ENCODE measurements around the gene QPCTL.
A peak's percentile ranks its signal among the peaks of the same experiment; 100 is the strongest.
"Not testable (repeated sequence)": the region's sequence is repeated elsewhere in the genome, so short reads cannot be mapped to it uniquely, and the experiment has no call there.

QPCTL gene

DNA sequence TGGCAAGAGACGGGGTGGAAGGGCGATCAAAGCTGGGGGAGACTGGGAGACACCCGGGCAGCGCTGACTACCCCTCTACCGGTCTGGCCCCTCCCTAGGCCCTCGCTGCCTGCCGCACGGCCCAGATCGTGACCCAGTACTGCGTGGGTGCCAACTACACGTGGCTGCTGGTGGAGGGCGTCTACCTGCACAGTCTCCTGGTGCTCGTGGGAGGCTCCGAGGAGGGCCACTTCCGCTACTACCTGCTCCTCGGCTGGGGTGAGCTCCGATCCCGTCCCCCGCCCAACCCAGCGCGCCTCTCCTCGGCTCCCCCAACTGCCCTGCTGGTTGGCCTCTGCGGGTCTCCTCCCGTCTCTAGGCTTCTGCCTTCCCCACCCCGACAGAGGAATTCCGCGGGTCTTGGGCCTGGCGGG lies 15.6 kb upstream of the QPCTL start:
- DNase-seq (ENCODE audit: low read depth in 3 of 3) = peak in 1 of 3 experiments; percentile 45

DNA sequence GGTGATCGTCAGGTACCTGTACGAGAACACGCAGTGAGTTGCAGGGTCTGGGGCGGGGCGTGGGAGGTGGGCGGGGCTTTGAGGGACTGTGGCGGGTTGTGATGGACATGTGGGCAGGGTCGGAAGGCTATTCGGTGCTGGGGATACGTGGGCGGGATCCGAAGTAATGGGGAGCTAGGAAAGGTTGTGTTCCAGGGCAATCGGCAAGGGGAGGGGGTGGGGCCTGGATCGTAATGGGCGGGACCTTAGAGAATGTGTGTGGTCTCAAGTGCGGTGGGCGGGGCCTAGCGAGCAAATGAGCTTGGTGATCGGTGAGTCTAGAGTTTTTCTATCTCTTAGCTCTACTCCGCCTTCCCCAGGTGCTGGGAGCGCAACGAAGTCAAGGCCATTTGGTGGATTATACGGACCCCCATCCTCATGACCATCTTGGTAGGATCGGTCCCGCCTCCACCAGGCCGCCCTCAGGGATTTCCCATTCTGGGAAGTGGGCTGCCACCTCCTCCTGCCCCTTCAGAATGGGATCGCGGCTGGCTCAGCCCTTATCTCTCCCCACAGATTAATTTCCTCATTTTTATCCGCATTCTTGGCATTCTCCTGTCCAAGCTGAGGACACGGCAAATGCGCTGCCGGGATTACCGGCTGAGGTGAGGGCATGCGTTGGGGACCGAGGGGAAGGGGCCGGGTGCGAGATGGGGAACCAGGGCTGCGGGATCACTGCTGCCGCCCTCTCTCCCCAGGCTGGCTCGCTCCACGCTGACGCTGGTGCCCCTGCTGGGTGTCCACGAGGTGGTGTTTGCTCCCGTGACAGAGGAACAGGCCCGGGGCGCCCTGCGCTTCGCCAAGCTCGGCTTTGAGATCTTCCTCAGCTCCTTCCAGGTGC lies 14.9 kb upstream of the QPCTL start:
- peak; percentile 60 to 91 (median 68) for DNase-seq (ENCODE audit: low read depth in 3 of 3)

DNA sequence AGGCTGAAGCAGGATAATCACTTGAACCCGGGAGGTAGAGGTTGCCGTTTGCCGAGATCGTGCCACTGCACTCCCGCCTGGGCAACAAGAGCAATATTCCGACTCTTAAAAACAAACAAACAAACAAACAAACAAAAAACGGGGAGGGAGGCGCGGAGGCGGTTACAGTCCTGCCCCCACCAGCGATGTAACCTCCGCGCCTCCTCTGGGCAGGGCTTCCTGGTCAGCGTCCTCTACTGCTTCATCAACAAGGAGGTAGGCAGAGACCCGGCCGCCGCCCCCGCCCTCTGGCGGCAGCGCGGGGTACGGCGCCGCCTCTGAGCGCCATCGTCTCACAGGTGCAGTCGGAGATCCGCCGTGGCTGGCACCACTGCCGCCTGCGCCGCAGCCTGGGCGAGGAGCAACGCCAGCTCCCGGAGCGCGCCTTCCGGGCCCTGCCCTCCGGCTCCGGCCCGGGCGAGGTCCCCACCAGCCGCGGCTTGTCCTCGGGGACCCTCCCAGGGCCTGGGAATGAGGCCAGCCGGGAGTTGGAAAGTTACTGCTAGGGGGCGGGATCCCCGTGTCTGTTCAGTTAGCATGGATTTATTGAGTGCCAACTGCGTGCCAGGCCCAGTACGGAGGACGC lies 11.0 kb upstream of the QPCTL start:
- peak; percentile 63 to 83 (median 73) for DNase-seq (ENCODE audit: low read depth in 3 of 3)

DNA sequence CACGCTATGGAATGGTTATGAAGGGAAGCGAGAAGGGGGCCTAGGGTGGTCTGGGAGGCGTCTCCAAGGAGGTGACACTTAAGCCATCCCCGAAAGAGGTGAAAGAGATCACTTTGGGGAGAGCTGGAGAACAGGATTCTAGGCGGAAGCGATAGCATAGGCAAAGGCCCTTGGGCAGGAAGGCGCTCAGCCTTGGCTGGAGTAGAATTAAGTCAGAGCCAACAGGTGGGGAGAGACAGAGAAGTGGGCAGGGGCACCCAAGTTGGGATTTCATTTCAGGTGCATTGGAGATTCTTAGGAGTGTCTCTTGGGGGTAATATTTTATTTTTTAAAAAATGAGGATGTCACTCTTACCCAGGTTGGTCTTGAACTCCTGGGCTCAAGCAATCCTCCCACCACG lies 10.3 kb upstream of the QPCTL start:
- DNase-seq (ENCODE audit: low read depth in 3 of 3) = no peak

DNA sequence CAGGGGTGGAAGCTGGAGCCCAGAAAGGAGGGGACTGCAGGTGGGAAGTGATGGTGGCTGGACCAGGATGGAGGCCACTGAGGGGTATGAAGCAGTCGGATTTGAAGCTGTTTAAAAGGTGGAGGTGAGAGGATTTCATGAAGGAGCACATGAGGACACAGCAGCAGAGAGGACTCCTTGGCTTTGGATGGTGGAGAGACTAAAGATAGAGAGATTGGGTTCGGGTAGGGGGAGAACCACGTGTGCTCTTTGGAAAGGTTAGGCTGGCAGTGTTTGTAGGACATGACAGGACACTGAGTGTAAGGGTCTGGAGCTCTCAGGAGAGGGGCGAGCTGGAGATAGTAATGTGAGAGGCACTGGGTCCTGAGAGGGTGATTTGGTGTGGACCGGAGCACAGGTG lies 9.6 kb upstream of the QPCTL start:
- no peak for DNase-seq (ENCODE audit: low read depth in 3 of 3)

DNA sequence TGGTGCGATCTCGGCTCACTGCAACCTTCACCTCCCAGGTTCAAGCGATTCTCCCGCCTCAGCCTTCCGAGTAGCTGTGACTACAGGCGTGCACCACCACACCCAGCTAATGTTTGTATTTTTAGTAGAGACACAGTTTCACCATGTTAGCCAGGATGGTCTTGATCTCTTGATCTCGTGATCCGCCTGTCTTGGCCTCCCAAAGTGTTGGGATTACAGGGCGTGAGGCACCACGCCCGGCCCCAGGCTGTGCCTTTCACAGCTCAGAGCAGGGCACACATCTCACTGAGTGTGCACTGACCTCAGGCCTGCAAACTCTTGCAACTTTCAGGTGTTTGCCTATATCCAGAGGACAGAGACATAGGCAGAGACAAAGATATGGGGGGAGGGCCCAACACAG lies 7.4 kb upstream of the QPCTL start:
- not testable (repeated sequence) for DNase-seq (ENCODE audit: low read depth in 3 of 3)

DNA sequence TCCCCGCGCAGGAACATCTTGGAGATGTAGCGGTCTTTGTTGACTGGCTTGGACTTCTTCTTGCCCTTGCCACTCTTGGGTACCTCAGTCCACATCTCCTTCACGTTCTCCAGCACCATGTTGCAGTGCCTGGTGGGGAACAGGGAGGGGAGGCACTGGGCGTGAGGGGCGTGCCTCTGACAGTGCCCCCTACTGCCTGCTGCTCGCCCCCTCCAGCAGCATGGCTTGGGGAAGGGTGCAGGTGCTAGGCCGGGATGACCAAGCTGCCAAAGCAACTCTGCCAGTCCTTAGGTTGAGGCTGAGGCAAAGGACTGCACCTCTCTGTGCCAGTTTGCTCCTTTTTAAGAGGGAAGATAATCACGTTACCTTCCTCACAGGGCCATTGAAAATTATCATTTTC lies 4.9 kb upstream of the QPCTL start:
- DNase-seq (ENCODE audit: low read depth in 3 of 3) = no peak

DNA sequence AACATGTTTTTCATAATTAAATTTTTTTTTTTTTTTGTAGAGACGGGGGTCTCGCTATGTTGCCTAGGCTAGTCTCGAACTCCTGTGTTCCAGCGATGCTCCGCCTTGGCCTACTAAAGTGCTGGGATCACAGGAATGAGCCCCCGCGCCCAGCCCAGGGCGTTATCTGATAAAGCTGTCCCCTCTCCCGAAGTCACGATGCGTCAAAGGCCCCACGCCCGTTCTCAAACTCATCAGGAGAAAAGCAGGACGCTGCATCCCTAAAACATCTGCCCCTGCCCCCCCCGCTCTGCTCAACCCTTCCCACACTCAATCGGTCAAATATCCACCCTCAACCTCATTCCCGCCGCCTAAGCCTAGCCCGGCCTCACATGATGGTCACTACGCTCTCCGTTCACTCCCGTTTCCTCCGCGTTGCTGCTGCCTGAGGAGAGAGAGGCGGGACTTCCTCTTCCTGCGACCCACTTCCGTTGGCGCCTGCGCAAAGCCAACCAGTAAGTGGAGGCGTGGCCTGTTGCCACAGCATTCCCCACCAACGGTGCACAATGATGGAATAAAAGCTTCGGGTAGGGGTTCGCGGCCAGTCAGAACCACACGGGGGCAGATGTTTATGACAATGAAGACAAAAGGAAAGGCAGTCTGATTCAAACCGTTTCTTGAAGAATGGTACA lies 815 bp upstream of the QPCTL start, which contains the start of gene SNRPD2:
Gene SNRPD2 (minus strand): TSS at position 438 of the 671 bp plus-strand sequence. CDS start 65 bp downstream, at position 373.
- DNase-seq (ENCODE audit: low read depth in 3 of 3) = peak; percentile 86 to 91 (median 88)

DNA sequence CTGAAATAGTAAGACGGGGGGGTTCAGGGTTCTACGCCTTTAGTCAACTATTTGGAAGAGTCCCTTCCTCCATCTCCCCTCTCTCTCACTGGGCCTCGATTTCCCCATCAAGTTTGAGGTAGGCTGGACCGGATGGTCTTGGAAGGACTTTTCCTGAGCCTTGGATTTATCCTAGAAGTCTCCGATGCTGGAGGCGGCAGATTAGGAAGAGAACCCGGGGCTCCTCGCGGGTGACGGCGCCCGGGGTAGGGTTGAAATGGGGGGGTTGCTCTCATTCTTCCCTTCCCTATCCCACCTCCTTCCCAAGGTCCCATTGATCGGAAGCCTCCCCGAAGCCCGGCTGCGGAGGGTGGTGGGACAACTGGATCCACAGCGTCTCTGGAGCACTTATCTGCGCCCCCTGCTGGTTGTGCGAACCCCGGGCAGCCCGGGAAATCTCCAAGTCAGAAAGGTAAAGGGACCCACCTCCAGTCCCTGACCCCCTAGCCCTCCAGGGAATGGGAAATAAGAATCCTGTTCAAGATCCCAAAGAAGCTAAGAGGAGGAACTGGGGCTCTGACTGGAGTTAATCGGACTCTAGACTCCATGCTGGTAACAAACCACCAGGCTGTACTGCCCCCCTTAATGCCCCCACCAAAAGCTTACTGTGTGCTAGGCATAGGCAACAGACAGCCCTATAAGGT lies 781 bp downstream of the QPCTL start:
- DNase-seq (ENCODE audit: low read depth in 3 of 3) = peak; percentile 72 to 81 (median 73)

DNA sequence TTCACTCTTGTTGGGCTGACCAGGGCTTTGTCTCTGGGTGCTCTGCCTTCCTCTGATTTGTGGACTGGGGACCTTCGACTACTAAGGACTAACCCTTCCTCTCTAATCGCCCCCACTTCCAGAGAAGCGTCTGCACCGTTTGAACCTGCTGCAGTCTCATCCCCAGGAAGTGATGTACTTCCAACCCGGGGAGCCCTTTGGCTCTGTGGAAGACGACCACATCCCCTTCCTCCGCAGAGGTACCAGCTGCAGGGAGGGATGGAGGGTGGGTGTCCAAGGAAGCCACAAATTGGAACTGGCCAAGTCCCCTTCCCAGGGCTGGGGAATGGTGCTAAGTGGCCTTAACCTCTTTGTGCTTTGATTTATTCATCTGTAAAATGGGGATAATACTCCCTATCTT lies 9.2 kb downstream of the QPCTL start:
- no peak for DNase-seq (ENCODE audit: low read depth in 3 of 3)

DNA sequence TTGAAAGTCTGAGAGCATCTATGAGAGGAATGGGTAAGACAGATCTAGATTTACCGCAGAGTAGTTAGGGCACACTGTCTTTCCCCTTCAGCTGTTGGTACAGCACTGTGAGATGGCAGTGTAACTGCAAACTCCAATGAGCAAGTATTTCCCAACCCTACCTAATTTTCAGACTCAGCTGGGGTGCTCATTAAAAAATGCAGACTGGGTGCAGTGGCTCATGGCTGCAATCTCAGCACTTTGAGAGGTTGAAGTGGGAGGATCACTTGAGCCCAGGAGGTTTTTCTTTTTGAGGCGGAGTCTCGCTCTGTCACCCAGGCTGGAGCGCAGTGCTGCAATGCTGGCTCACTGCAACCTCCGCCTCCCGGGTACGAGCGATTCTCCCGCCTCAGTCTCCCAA lies 12.6 kb downstream of the QPCTL start:
- DNase-seq (ENCODE audit: low read depth in 3 of 3) = no peak

DNA sequence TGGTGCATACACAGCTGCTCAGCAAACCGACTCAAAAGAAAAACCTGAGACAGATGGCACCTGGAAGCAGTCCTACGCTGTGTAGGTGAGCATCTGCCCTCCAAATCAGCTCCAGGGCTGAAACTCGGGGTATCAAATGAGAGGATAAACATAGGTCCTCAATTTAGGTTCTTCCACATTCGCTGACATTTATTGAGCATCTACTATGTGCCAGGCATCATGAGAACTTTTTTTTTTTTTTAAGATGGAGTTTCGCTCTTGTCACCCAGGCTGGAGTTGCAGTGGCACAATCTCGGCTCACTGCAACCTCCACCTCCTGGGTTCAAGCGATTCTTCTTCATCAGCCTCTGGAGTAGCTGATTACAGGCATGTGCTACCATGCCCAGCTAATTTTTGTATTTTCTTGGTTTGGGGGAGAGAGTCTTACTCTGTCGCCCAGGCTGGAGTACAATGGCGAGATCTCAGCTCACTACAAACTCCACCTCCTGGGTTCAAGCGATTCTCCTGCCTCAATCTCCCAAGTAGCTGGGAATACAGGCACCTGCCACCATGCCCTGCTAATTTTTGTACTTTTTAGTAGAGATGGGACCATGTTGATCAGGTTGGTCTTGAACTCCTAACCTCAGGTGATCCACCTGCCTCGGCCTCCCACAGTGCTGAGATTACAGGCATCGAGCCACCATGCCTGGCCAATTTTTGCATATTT lies 13.4 kb downstream of the QPCTL start:
- DNase-seq (ENCODE audit: low read depth in 3 of 3) = no peak

DNA sequence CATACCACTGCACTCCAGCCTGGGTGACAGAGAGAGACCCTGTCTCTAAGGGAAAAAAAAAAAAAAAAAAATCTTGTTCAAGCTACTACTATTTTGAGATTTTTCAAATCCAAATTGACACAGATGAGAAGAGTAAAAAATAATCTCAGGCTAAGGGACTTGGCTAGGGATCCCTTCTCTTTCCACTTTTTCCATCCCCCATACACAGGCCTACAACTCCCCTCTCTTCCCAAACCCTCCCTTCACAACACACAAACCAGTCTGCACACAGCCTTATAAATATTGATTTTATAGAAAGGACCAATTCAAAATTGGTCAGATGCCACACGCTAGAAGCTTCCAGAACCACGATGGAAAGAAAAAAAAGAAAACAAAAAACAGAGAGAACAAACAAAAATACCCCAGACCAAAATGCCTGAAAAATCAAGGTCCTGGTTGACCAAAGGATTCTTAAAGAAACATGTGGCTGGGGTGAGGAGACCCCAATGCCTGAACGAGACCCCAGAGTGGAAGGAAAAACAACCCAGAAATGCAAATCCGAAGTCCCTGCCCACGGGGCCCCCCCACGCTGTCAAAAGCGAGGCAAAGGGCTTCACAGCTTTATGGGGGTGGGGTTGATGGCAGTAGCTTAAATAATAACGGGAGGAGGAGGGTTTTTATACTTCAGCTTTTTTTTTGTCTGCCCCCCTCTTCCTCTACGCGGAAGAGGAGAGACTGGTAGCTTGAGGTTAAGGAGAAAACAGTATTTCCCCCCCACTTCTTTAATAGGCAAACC lies 18.1 kb downstream of the QPCTL start:
- no peak for DNase-seq (ENCODE audit: low read depth in 3 of 3)

DNA sequence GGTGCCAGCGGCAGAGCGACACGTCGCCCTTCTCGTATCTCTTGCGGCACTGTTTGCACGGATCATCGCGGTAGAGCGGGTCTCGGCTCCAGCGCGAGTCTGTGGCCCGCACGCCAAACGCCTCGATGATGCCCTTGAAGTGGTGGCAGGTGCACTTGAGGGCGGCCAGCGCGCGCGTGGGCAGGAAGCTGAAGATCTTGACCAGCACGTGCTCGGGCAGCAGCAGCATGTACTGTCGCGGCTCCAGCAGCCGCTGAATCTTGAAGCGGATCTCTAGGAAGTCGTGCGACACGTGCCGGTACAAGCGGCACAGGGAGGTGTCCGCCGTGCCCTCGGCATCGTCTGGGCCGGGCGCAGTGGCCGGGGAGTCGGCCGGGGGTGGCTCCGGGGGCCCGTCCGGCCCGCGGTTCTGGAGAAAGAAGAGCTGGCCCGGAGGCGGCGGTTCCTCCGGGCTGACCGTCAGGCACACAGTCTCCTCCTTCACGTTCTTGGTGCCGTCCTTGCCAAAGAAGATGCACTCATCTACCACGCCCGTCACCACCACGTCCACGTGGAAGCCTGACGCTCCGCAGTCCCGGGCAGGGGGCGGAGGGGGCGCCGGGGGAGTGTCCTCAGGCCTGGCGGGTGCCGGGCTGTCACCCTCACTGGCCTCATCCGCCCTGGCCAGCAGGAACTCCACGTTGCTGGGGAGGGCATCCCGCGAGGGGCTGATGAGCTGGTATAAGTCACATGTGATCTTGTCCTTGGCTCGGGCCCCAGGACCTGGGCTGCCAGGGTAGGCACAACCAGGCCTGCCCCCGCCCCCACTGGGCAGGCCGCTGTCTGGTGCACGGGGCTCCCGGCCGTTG lies 19.6 kb downstream of the QPCTL start:
- DNase-seq (ENCODE audit: low read depth in 3 of 3) = no peak

DNA sequence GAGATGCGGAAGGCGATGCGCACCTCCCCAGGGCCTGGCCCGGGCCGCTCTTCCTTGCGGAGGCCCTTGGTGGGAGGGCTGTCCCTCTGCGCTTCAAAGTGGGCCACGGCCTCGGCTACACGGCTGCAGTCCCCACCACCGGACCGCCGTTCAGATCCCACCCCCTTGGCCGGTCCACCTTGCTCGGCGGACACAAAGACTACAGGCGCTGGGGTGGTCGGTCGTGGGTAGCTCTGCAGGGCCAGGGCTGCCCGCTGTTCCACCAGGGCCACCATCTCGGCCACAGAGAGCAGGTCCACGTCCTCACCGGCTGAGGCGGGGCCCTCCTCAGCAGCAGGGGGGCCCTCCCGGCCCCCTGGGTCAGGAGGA lies 20.2 kb downstream of the QPCTL start:
- DNase-seq (ENCODE audit: low read depth in 3 of 3) = no peak

DNA sequence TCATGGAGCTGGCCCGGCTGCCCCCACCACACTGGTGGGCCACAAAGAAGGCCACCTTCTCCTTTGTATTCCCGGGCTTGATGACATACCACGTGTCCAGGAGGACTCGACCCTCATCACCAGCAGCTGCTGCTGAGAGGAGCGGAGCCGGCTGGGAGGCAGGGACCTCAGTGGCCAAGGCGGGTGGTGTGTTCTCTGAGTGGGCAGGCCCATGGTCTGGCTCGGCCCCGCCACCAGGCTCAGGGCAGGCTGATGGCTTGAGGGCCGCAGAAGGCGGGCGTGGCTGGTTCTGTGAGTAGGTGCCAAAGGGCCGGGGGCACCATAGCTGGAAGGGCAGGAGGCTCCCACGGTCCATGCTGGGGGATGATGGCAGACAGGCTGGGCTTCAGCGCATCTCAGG lies 20.7 kb downstream of the QPCTL start:
- DNase-seq (ENCODE audit: low read depth in 3 of 3) = no peak

DNA sequence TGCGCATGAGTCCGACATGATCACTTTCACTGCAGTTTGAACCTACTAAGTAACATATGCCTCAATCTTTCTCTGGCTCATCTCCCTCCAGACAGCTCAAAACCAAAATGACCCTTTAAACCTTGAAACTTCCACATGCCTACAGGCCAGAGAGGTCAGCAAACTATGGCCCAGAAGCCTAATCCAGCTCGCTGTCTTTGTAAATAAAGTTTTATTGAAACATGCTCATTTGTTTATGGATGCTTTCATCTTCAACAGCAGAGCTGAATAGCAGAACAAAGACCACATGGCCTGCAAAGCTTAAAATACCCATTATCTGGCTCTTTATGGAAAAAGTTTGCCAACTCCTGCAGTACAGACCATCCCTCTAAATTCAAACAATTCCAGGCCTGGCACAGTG lies 22.7 kb downstream of the QPCTL start:
- no peak for DNase-seq (ENCODE audit: low read depth in 3 of 3)

DNA sequence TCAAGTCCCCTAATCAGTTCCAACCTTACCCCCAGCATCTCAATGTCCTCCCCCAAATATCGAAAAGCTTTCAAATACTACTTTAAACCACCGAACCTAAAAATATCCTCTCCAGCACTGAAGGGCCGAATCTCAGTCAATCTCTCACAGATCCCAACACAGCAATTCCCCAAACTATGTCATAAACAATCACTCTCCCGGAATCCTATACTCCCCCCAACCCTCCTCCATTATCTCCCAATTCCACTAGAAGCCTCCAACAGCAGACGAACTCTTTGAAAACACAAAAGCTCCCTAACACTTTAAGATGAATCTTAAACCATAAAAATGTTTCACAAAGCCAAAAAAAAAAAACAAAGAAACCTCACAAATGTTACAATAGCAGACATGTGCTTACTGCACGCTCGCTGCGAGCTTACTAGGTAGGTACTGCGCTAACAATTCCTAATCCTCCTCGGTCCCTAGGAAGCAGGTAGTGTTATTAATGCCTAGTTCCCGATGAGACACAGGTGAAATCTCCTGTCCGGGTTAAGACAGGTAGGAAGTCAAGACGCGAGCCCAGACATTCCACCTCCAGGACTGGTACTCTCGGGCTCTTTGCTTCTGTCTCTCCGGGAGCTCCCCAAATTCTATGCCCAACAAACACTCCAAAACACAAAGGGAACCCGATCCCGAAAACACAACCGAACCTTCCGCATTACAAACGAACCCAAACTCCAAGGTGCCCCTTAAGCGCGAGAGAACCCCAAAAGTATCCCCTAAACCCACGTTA lies 24.1 kb downstream of the QPCTL start:
- no peak for DNase-seq (ENCODE audit: low read depth in 3 of 3)
